Keratinocyte (primary cell): ENCODE results near the gene PDE4DIP. TPM values are rescaled to one million over a fixed set of nuclear protein-coding genes. Genes with fewer than 3 reads are reported as not detected.
"Not testable (repeated sequence)": the region's sequence is repeated elsewhere in the genome, so short reads cannot be mapped to it uniquely, and the experiment has no call there.

Experiments used
- DNase-seq: peaks from one replicate; pipeline ENCODE4 v3.0.0-alpha.2; 2011; ENCODE audit warnings: low read depth, missing footprints, low spot score
- FAIRE-seq: peaks from 2 replicates; lab custom pipeline; 2011; peaks lifted over from hg19 to GRCh38; lab: Jason Lieb, UNC
- H2AFZ ChIP-seq: 2 replicates; pipeline ENCODE4 v1.6.0; 2012; ENCODE audit warnings: low read length, control low read depth, inconsistent platforms; ENCODE audit not compliant: control insufficient read depth
- H3K27ac ChIP-seq: 2 replicates; pipeline ENCODE4 v1.5.1; 2011; ENCODE audit warnings: low read length; ENCODE audit not compliant: control insufficient read depth, insufficient read depth
- H3K27me3 ChIP-seq: 3 replicates; pipeline ENCODE4 v1.6.0; 2011; ENCODE audit warnings: low read length; ENCODE audit not compliant: control insufficient read depth, insufficient read depth; ENCODE audit errors: extremely low read depth
- H3K36me3 ChIP-seq, 2 experiments: 2 replicates in 1 of 2; 3 replicates in 1 of 2; pipeline ENCODE4 v1.5.1; 2011; ENCODE audit warnings: low read length in 2 of 2, mild to moderate bottlenecking in 1 of 2; ENCODE audit not compliant: control insufficient read depth in 2 of 2, insufficient read depth in 2 of 2; ENCODE audit errors: extremely low read depth in 1 of 2
- H3K4me1 ChIP-seq: 3 replicates; pipeline ENCODE4 v1.5.1; 2011; ENCODE audit warnings: low read length; ENCODE audit not compliant: control insufficient read depth, insufficient read depth; ENCODE audit errors: extremely low read depth
- H3K4me2 ChIP-seq: 3 replicates; pipeline ENCODE4 v1.6.0; 2011; ENCODE audit warnings: low read depth, low read length; ENCODE audit not compliant: control insufficient read depth, insufficient read depth; ENCODE audit errors: extremely low read depth
- H3K4me3 ChIP-seq, 3 experiments: fragments of 200-600 bp in 1 of 3; sonication (generic) in 1 of 3; 2 replicates in 2 of 3; 3 replicates in 1 of 3; pipeline ENCODE4 v1.5.1; 2011 to 2016; ENCODE audit warnings: low read length in 3 of 3, mild to moderate bottlenecking in 3 of 3, control low read depth in 2 of 3, inconsistent platforms in 1 of 3, low read depth in 1 of 3, mixed read lengths in 1 of 3, mixed run types in 1 of 3, moderate library complexity in 1 of 3; ENCODE audit not compliant: control insufficient read depth in 2 of 3, insufficient read depth in 2 of 3; ENCODE audit errors: extremely low read depth in 1 of 3
- H3K79me2 ChIP-seq: 2 replicates; pipeline ENCODE4 v1.6.0; 2012; ENCODE audit warnings: low read length; ENCODE audit not compliant: control insufficient read depth, insufficient read depth
- H3K9ac ChIP-seq: 3 replicates; pipeline ENCODE4 v1.6.0; 2011; ENCODE audit warnings: low read length; ENCODE audit not compliant: control insufficient read depth, insufficient read depth; ENCODE audit errors: extremely low read depth
- H3K9me1 ChIP-seq: 3 replicates; pipeline ENCODE4 v1.6.0; 2011; ENCODE audit warnings: low read length; ENCODE audit not compliant: control insufficient read depth, insufficient read depth; ENCODE audit errors: extremely low read depth
- H3K9me3 ChIP-seq: 2 replicates; pipeline ENCODE4 v1.5.1; 2012; ENCODE audit warnings: low read depth, low read length; ENCODE audit not compliant: control insufficient read depth
- H4K20me1 ChIP-seq: 3 replicates; pipeline ENCODE4 v1.6.0; 2011; ENCODE audit warnings: low read length; ENCODE audit not compliant: control insufficient read depth, insufficient read depth; ENCODE audit errors: extremely low read depth
- dilution Hi-C: fragments of 300-500 bp; cut with MboI; formaldehyde crosslinking; loops from one replicate; pipeline ENCODE4 v1.7.0; 2020; ENCODE audit warnings: low sequenced_read_pairs; ENCODE audit not compliant: extremely low pct_ligation_motif_present
- polyA plus RNA-seq, 5 experiments: library from polyadenylated mRNA; depleted of rRNA in 3 of 5; stranded (reverse) in 3 of 5; stranded (forward) in 1 of 5; unstranded in 1 of 5; fragments of >200 nt; gene quantifications; 1 replicate in 1 of 5; 2 replicates in 3 of 5; 3 replicates in 1 of 5; pipeline versions ENCODE4 v1.2.1 to v1.2.3, GENCODE V29; 2011 to 2012; ENCODE audit warnings: missing spikeins in 2 of 5, low read depth in 1 of 5, low replicate concordance in 1 of 5

PDE4DIP gene
- polyA plus RNA-seq, 1 donor (not counting 4 experiments of a cell fraction or from before 2014, with no cell fraction given): 31.5 TPM

- H3K4me3 ChIP-seq, H3K4me1 ChIP-seq, DNase-seq, H3K9me1 ChIP-seq, H3K27me3 ChIP-seq, H3K9me3 ChIP-seq, FAIRE-seq, H2AFZ ChIP-seq, H3K9ac ChIP-seq, H3K79me2 ChIP-seq, H3K27ac ChIP-seq, H3K36me3 ChIP-seq, H3K4me2 ChIP-seq, dilution Hi-C loops, H4K20me1 ChIP-seq: not testable (repeated sequence)
These were observed 171.3 kb downstream of the PDE4DIP start for GRCh38 chr1:149015522-149015921.

GRCh38 chr1:149016626-149017025 is 172.4 kb downstream of the PDE4DIP start:
- H3K9me1 ChIP-seq, DNase-seq, H3K4me2 ChIP-seq, H3K4me1 ChIP-seq, FAIRE-seq, H3K27ac ChIP-seq, H3K9me3 ChIP-seq, H3K27me3 ChIP-seq, H3K9ac ChIP-seq, dilution Hi-C loops, H4K20me1 ChIP-seq, H3K4me3 ChIP-seq, H2AFZ ChIP-seq, H3K79me2 ChIP-seq, H3K36me3 ChIP-seq: not testable (repeated sequence)

- H3K36me3 ChIP-seq, H3K9me1 ChIP-seq, H3K4me1 ChIP-seq, H3K27me3 ChIP-seq, H3K79me2 ChIP-seq, H3K27ac ChIP-seq, H3K4me2 ChIP-seq, H2AFZ ChIP-seq, FAIRE-seq, dilution Hi-C loops, H3K4me3 ChIP-seq, H3K9me3 ChIP-seq, H4K20me1 ChIP-seq, H3K9ac ChIP-seq, DNase-seq: not testable (repeated sequence)
These were observed 174.3 kb downstream of the PDE4DIP start for GRCh38 chr1:149018577-149018976.

GRCh38 chr1:149024327-149024726 is 180.1 kb downstream of the PDE4DIP start:
- H3K36me3 ChIP-seq, H3K4me3 ChIP-seq, H4K20me1 ChIP-seq, H3K4me2 ChIP-seq, H3K9ac ChIP-seq, dilution Hi-C loops, H3K9me3 ChIP-seq, H3K27ac ChIP-seq, DNase-seq, H3K4me1 ChIP-seq, FAIRE-seq, H3K9me1 ChIP-seq, H3K79me2 ChIP-seq, H2AFZ ChIP-seq, H3K27me3 ChIP-seq: not testable (repeated sequence)

GRCh38 chr1:149033916-149034315 is 189.7 kb downstream of the PDE4DIP start:
- dilution Hi-C loops, H3K27ac ChIP-seq, H3K4me1 ChIP-seq, H3K9me3 ChIP-seq, H3K9ac ChIP-seq, H3K36me3 ChIP-seq, H3K9me1 ChIP-seq, H3K27me3 ChIP-seq, H3K4me3 ChIP-seq, H3K79me2 ChIP-seq, H3K4me2 ChIP-seq, FAIRE-seq, H4K20me1 ChIP-seq, DNase-seq, H2AFZ ChIP-seq: not testable (repeated sequence)
